Measurements from ENCODE around the gene SPATA33. TPM values are rescaled to one million over a fixed set of nuclear protein-coding genes. Genes with fewer than 3 reads are reported as not detected.

SPATA33 gene
- total RNA-seq (2012; rRNA removed), result 1.3 and 2.8 TPM in 2 replicates

DNA sequence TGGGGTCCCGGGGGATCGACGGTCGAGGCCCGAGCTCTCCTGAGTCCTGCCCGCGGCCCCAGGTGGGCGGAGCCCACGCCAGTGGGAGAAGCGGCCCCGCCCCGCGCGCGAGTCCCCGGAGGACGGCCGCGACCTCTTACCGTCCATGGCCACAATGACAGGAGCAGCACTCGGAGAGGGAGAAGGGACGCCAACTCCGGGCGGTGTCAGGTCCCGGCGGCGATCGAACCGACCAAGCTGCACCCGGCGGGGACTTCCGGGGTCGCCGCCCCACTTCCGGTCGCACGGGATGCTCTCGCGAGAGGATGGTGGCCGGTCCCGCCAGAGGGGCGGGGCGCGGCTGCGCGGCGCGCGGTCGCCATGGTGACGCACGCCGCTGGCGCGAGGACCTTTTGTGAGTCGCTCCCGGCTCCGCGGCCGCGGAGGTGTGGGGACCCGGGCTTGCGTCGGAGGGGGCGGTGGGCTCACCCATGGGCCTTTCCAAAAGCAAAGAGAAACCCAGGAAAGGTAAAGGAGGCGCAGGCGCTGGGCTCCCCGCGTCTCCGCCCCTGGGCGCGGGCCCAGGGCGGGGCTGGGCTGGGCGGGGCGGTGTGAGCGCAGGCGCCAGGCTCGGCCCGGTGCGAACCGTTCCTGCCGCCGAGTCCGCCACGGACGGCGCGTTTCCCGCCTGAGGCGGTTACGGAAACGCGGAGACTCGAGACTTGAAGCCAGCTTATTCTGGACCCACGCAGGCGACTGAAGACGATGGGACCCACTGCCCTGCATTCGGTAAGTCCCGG lies at the start of gene SPATA33, which contains the start of gene CHMP1A:
SPATA33 (plus strand) TSS at position 395 of the 779 bp plus-strand sequence; CDS start at position 471, 76 bp downstream.
CHMP1A (minus strand) TSS at position 267 of the 779 bp plus-strand sequence; CDS start at position 147, 120 bp downstream.
- H3K9ac ChIP-seq (ENCODE audit: low read depth, low read length), result peak within 1 kb of the TSS; percentile 95
- peak within 1 kb of the TSS; percentile 91 for H3K4me2 ChIP-seq (ENCODE audit: low read length)
- no peaks in the 10 kb centered on the region for H3K9me3 ChIP-seq (replicated peaks; ENCODE audit: low read length)
- peak within 1 kb of the TSS; percentile 97 for H3K4me3 ChIP-seq (ENCODE audit: low read length)
- H3K27me3 ChIP-seq (ENCODE audit: control insufficient read depth, insufficient read depth, low read length), result no peaks in the 10 kb centered on the region
- H3K36me3 ChIP-seq (ENCODE audit: insufficient read depth, low read length), result peaks cover 30% of the 10 kb centered on the region
- H3K4me1 ChIP-seq (ENCODE audit: control insufficient read depth, insufficient read depth, low read length), result peaks cover 13% of the 10 kb centered on the region

DNA sequence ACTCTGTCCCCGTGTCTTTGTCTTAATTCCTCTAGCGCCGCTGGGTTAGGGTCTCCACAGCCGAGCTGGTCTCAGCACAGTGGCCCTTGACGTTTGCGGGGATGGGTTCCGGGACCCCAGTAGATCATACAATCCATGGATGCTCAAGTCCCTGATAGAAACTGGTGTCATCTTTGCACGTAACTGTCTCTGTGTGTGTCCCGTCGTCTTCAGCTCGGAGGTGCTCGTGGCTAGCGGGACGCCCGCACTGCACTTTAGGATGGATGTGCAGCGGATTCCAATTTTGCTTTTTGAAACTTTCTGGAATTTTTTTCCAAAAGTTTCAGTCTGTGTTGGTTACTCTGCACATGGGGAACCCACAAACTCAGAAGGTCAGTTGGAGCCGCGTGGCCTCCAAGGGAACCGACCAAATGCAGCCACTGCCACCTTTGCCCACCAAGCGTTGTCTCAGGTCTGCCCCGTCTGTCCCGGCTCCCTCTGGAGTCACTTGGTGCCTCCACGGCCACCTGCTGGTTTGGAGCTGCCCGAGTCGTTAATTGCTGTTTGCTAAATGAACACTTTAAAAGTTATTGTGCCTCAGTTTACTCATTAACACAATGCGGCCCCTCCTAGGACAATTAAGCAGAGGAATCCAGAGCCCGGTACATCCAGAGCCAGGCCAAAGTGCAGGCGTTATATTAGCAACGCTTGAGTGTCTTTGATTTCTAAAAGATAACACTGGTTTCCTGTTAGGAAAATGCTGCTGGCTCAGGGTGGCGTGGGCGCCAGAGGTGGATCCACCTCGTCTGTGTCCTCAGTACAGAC lies 49.5 kb upstream of the SPATA33 start:
- Histone ChIP-seq H3K4me3 (ENCODE audit: low read length) (no peak overlapping the region), H3K4me2 (ENCODE audit: low read length) (no peak overlapping the region), H3K36me3 (ENCODE audit: insufficient read depth, low read length) (no peaks in the 10 kb centered on the region), H3K4me1 (ENCODE audit: control insufficient read depth, insufficient read depth, low read length) (peaks cover 17% of the 10 kb centered on the region), H3K9ac (ENCODE audit: low read depth, low read length) (no peak overlapping the region), H3K27me3 (ENCODE audit: control insufficient read depth, insufficient read depth, low read length) (no peaks in the 10 kb centered on the region), H3K9me3 (replicated peaks; ENCODE audit: low read length) (no peaks in the 10 kb centered on the region)

DNA sequence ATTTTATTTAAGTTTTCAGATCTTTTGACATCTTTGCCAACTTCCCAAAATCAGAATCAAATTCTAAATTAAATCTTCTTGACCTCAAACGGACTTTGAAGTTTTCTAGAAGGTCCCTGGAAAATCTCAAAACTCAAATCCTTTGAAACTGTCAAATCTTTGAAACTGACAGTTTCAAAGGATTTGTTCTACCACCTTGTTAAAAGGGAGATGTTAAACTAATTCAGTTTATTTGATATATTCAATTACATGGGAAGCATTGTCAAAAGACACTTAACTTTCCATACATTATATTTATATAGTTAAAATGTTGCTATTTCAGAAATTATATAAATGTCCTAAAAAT lies 47.6 kb upstream of the SPATA33 start:
- Histone ChIP-seq H3K27me3 (ENCODE audit: control insufficient read depth, insufficient read depth, low read length) (no peaks in the 10 kb centered on the region), H3K36me3 (ENCODE audit: insufficient read depth, low read length) (no peaks in the 10 kb centered on the region), H3K9me3 (replicated peaks; ENCODE audit: low read length) (no peaks in the 10 kb centered on the region), H3K4me1 (ENCODE audit: control insufficient read depth, insufficient read depth, low read length) (peaks cover 18% of the 10 kb centered on the region), H3K9ac (ENCODE audit: low read depth, low read length) (no peak overlapping the region), H3K4me2 (ENCODE audit: low read length) (no peak overlapping the region), H3K4me3 (ENCODE audit: low read length) (no peak overlapping the region)

DNA sequence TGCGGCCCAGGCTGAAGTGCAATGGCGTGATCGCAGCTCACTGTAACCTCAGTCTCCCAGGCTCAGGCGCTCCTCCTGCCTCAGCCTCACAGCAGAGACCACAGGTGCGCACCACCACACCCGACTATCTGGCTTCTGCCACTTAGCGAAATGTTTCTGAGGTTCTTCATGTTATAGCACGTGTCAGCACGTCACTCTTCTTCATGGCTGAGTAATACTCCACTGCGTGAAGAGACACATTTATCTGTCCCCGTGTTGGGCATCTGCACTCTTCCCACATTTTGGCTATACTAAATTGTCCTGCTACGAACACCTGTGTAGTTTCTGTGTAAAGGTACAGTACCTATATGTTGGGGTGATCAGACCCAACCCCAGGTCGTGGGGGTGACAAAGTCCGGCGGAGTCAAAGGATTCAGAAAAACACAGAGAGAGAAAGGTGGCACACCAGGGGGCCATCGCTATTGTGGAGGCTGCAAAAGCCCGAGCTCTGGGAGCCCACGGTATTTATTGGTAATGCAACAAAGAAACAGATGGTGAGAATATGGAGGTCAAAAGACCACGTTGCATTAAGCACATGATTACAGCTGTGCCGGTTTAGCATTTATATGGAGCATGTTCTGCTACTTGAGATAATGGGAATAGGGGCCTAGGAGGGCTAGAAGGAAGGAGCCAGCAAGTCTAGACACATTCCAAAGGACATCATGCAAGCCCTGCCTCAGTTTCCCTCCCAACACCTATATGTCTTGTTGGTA lies 45.0 kb upstream of the SPATA33 start:
- H3K9me3 ChIP-seq (replicated peaks; ENCODE audit: low read length), result no peaks in the 10 kb centered on the region
- H3K4me2 ChIP-seq (ENCODE audit: low read length), result no peak overlapping the region
- no peak overlapping the region for H3K4me3 ChIP-seq (ENCODE audit: low read length)
- no peaks in the 10 kb centered on the region for H3K36me3 ChIP-seq (ENCODE audit: insufficient read depth, low read length)
- peaks cover 18% of the 10 kb centered on the region for H3K4me1 ChIP-seq (ENCODE audit: control insufficient read depth, insufficient read depth, low read length)
- no peaks in the 10 kb centered on the region for H3K27me3 ChIP-seq (ENCODE audit: control insufficient read depth, insufficient read depth, low read length)
- H3K9ac ChIP-seq (ENCODE audit: low read depth, low read length), result no peak overlapping the region

DNA sequence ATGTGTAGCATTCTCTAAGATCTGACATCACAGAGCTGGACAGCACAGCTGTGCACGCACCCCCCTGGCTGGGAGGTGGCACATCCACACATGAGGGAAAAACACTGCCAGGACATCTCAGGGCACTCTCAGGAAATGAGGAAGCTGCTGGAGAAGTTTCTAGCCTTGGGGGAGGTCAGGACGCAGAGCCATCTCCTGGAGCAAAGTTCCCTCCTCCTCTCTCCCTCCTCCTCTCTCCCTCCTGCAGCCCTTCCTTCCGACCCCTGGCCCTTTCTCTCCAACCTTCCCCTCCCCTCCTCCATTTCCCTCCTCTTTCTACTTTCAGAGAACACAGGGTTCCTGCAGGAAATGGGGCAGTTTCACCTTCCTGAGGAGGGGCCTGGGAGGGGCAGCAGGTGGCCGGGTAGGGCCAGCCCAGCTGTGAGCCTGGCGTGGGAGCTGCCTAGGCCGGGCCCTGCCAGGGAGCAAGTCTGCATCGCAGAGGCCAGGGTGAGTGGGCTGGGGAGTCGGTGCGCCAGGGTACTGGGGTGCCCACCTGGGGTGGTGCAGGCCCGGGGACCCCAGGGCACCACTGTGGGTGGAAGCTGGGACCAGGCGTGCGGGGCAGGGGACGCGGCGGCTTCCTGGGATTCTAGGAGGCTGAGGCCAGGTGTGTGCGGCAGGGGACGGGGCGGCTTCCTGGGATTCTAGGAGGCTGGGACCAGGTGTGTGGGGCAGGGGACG lies 44.2 kb upstream of the SPATA33 start, which contains the start of gene DPEP1:
DPEP1 (plus strand) TSS at position 412 of the 723 bp plus-strand sequence. CDS start 16,769 bp downstream, outside the sequence.
- H3K9ac ChIP-seq (ENCODE audit: low read depth, low read length), result no peak within 1 kb of the TSS
- H3K9me3 ChIP-seq (replicated peaks; ENCODE audit: low read length), result no peaks in the 10 kb centered on the region
- no peak within 1 kb of the TSS for H3K4me3 ChIP-seq (ENCODE audit: low read length)
- peaks cover 18% of the 10 kb centered on the region for H3K4me1 ChIP-seq (ENCODE audit: control insufficient read depth, insufficient read depth, low read length)
- H3K4me2 ChIP-seq (ENCODE audit: low read length), result no peak within 1 kb of the TSS
- no peaks in the 10 kb centered on the region for H3K27me3 ChIP-seq (ENCODE audit: control insufficient read depth, insufficient read depth, low read length)
- H3K36me3 ChIP-seq (ENCODE audit: insufficient read depth, low read length), result no peaks in the 10 kb centered on the region

DNA sequence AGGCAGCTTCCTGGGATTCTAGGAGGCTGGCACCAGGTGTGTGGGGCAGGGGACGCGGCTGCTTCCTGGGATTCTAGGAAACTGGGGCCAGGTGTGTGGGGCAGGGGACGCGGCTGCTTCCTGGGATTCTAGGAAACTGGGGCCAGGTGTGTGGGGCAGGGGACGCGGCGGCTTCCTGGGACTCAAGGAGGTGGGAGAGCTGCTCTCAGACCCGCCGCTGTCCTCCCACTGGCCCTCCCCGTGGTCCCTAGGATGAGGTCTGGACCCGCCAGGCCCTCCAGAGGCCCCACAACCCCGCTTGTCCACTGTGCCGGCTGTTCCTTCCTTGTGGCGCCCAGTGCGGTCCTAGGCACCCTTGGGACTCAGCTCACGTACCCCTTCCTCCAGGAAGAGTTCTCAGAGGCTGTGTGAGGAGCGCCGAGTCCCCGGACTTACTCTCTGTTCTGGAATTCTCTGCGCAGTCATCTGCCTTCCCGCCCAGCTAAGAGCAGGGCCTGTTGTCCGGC lies 43.6 kb upstream of the SPATA33 start:
- Histone ChIP-seq H3K27me3 (ENCODE audit: control insufficient read depth, insufficient read depth, low read length) (no peaks in the 10 kb centered on the region), H3K4me2 (ENCODE audit: low read length) (no peak overlapping the region), H3K9ac (ENCODE audit: low read depth, low read length) (no peak overlapping the region), H3K9me3 (replicated peaks; ENCODE audit: low read length) (no peaks in the 10 kb centered on the region), H3K36me3 (ENCODE audit: insufficient read depth, low read length) (no peaks in the 10 kb centered on the region), H3K4me3 (ENCODE audit: low read length) (no peak overlapping the region), H3K4me1 (ENCODE audit: control insufficient read depth, insufficient read depth, low read length) (peaks cover 13% of the 10 kb centered on the region)

DNA sequence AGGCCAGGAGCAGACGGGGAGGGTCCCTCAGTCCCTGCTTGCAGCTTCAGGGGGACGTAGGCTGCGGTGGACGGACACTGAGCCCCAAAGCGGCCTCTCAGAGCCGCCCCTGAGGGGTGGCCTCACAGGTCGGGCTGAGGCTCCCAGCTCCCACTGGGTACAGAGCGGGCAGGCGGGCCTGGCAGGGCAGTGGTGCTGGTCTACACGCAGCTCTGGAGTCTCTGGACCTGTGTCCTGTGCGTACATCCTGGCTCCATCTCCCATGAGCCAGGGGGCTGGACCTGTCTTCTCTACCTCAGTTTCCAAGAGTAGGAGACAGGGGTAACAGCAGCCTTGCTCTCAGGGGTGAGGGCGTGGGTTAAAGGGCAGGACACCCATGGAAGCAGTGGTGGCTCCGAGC lies 42.5 kb upstream of the SPATA33 start:
- peaks cover 4% of the 10 kb centered on the region for H3K27me3 ChIP-seq (ENCODE audit: control insufficient read depth, insufficient read depth, low read length)
- H3K9me3 ChIP-seq (replicated peaks; ENCODE audit: low read length), result no peaks in the 10 kb centered on the region
- peaks cover 7% of the 10 kb centered on the region for H3K4me1 ChIP-seq (ENCODE audit: control insufficient read depth, insufficient read depth, low read length)
- no peak overlapping the region for H3K4me3 ChIP-seq (ENCODE audit: low read length)
- no peak overlapping the region for H3K9ac ChIP-seq (ENCODE audit: low read depth, low read length)
- H3K36me3 ChIP-seq (ENCODE audit: insufficient read depth, low read length), result no peaks in the 10 kb centered on the region
- no peak overlapping the region for H3K4me2 ChIP-seq (ENCODE audit: low read length)

DNA sequence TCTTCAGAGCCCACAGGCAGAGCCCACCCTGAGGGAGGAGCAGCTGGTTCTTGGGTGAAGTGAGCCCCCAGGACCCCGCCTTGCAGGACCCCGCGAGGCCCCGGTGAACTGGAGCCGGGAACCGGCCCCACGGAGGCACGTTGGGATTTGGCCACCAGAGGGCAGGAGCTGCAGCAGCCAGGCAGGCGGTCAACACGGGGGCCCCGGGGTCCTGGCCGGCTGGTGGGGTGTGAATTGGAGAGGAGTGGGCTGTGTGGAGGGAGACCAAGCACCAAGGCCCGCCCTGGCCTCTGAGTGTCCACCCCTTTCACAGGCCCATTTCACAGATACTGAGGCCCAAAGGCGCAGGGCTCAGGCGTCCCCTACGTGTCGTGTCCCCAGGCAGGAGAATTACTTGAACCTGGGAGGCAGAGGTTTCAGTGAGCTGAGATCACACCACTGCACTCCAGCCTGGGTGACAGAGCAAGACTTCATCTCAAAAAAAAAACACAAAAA lies 42.0 kb upstream of the SPATA33 start:
- peaks cover 7% of the 10 kb centered on the region for H3K4me1 ChIP-seq (ENCODE audit: control insufficient read depth, insufficient read depth, low read length)
- no peaks in the 10 kb centered on the region for H3K36me3 ChIP-seq (ENCODE audit: insufficient read depth, low read length)
- no peak overlapping the region for H3K4me2 ChIP-seq (ENCODE audit: low read length)
- H3K9me3 ChIP-seq (replicated peaks; ENCODE audit: low read length), result no peaks in the 10 kb centered on the region
- peaks cover 9% of the 10 kb centered on the region for H3K27me3 ChIP-seq (ENCODE audit: control insufficient read depth, insufficient read depth, low read length)
- no peak overlapping the region for H3K9ac ChIP-seq (ENCODE audit: low read depth, low read length)
- no peak overlapping the region for H3K4me3 ChIP-seq (ENCODE audit: low read length)

DNA sequence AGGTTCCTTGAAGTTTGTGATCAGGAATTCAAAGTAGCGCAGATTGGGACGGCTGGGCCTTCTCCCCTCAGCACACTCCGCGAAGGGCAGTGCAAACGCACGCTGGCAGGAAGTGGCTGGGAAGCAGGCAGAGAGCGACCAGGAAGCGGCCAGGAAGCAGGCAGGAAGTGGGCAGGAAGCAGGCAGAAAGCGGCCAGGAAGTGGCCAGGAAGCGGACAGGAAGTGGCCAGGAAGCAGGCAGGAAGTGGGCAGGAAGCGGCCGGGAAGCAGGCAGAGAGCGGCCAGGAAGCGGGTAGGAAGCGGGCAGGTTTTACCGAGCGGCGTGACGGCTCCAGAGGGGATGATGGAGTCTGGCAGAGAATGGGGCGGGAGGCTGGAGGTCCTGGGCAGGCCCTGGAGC lies 41.0 kb upstream of the SPATA33 start:
- Histone ChIP-seq H3K27me3 (ENCODE audit: control insufficient read depth, insufficient read depth, low read length) (peaks cover 17% of the 10 kb centered on the region), H3K9me3 (replicated peaks; ENCODE audit: low read length) (no peaks in the 10 kb centered on the region), H3K4me1 (ENCODE audit: control insufficient read depth, insufficient read depth, low read length) (peaks cover 7% of the 10 kb centered on the region), H3K9ac (ENCODE audit: low read depth, low read length) (no peak overlapping the region), H3K36me3 (ENCODE audit: insufficient read depth, low read length) (no peaks in the 10 kb centered on the region), H3K4me3 (ENCODE audit: low read length) (no peak overlapping the region), H3K4me2 (ENCODE audit: low read length) (no peak overlapping the region)

DNA sequence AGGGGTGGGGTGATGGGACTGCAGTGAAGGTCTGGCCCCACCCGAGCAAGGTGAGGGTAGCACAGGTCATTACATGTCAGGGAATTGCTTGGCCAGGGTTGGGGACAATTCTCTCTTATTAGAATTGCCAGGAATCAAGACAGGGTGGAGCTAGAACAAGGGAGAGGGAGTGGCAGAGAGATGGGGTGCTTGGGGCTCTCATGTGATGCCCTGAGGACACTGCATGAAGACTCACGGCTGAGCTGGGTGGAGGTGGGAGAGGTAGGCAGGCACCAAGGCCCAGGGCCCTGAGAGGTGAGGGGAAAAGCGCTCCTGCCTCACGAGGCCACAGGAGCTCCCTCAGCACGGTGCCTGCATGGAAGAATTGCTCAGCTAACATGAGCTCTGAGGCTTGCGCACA lies 40.6 kb upstream of the SPATA33 start:
- Histone ChIP-seq H3K27me3 (ENCODE audit: control insufficient read depth, insufficient read depth, low read length) (peaks cover 21% of the 10 kb centered on the region), H3K9ac (ENCODE audit: low read depth, low read length) (no peak overlapping the region), H3K4me3 (ENCODE audit: low read length) (no peak overlapping the region), H3K9me3 (replicated peaks; ENCODE audit: low read length) (no peaks in the 10 kb centered on the region), H3K36me3 (ENCODE audit: insufficient read depth, low read length) (no peaks in the 10 kb centered on the region), H3K4me2 (ENCODE audit: low read length) (no peak overlapping the region), H3K4me1 (ENCODE audit: control insufficient read depth, insufficient read depth, low read length) (peaks cover 7% of the 10 kb centered on the region)
